ENCODE results near the gene UNC13A.

The UNC13A gene

DNA sequence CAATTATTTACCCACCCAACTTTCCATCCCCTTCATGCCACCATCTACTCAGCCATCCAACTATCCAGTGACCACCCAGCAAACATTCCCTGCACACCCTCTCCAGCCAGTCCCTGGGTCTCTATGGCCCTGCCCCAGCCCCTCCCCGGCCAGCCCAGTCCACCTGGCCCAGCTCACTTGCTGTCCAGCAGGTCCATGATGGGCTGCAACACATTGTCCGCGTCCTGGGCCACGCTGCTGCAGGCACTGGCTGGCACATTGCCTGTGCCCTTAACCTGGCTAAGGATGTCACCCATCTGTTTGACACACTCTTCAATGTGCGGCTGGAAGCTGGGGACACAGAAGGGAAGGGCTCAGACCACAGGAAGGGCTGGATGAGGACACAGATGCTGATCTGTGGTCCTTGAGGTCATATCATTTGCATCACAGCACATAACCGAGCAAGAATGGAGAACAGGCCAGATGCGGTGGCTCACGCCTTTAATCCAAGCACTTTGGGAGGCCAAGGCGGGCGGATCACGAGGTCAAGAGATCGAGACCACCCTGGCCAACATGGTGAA is 61.6 kb downstream of the UNC13A start:
- no peak for DNase-seq (ENCODE audit: low read depth)

DNA sequence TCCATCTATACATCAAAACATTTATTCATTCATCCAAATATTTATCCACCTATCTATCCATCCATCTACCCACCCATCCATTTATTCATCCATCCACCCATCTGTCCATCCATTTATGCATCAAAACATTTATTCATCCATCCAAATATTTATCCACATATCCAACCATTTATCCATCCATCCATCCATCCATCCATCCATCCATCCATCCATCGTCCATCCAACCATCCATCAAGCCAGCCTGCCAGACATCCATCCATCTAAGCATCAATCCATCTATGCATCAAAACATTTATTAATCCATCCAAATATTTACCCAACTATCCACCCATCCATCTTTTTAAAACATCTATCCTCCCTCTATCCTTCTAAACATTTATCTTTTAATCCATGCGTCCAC is 62.2 kb downstream of the UNC13A start:
- DNase-seq (ENCODE audit: low read depth): no peak

DNA sequence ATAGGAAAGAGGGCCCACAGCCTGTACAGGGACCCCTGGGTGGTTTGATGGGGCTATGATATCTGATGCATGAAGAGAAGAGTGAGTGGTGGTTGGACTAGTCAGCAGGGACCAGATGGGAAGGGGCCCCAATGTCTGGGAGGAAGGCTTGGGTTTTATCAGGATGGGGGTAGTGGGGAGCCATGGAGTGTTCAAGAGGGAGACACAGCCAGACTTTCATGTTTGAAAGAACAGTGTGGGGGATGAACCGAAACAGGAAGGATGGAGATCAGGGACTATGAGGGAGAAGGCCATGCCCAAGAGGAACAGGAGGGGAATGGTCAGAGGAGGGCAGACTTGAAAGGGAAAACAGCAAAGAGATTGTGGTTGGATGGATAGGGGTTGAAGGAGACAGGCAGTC is 63.1 kb downstream of the UNC13A start:
- no peak for DNase-seq (ENCODE audit: low read depth)

DNA sequence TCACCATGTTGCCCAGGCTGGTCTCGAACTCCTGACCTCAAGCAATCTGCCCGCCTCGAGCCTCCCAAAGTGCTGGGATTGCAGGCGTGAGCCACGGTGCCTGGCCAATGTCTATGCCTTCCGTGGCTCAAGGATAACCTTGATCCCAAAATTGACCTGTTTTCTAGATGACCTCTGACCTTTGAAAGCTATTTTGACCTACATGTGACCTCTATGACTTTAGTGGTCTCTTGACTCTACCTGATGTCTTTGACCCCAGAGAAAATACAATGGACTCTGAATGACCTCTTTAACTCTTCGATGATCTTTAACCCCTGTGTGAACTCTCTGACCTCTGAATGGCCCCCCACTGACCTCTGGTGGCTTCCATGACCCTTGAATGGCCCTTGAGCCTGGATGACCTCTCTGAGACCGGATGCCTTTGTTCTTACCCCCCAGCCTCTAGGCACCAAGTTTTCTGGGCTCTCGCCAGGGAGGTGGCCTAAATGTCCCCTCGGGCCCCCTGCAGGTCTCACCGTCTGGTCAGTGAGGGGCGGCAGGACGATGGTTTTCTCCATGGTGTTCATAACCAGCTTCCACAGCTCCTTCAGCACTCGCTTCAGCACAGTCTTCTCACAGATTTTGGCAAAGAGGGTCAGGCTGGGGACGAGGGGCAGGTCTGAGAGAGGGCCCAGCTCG is 63.7 kb downstream of the UNC13A start:
- no peak for DNase-seq (ENCODE audit: low read depth)

DNA sequence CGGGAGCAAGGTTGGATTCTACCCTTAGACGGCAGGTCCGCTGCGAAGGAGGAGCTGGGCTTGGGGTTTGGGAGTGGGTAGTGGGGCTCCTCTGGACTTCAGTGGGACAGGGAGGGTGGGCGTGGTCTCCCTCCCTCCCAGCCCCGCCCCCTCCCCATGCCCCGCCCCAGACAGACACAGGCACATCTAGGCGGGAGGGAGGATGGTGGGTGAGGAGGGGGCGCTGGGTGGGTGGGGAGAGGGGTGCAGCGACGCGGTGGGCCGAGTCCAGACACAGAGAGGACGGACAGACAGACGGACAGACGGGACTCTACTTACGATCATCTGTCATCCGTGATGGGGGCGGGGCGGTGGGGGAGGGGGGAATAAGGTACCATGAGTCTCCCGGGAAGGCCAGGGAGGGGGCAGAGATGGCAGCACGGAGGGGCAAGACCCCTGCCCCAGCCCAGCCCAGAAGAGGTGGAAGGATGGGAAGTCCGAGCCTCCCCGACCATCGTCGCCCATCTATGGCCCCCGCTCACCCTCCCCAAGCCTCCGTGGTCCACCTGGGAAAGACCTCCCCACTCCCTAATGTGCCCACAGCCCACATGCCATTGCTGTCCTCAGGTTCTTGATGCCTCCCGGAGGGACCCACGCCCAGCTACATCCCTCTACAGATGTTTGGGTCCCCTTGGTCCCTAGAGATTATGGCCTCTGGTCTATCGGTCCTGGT is 64.8 kb downstream of the UNC13A start:
- no peak for DNase-seq (ENCODE audit: low read depth)

DNA sequence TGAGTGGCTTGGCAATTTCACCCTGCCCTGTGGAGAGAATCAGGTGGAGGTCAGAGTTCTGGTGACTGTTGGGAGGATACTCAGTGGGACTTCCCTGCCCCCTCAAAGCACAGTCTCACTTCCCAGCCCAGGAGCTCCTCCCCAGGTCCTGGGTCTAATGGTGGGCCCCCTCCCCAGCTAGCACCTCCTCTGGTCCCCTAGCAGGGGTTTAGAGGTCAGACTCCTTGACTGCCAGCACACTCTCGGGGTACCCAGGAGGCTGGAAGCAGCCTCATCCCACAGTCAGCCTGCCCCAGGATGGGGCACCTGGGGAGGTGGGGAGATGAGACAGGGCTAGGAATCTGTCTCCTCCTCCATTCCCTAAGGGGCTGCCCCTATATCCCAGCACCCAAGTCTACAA is 67.5 kb downstream of the UNC13A start:
- DNase-seq (ENCODE audit: low read depth): no peak

DNA sequence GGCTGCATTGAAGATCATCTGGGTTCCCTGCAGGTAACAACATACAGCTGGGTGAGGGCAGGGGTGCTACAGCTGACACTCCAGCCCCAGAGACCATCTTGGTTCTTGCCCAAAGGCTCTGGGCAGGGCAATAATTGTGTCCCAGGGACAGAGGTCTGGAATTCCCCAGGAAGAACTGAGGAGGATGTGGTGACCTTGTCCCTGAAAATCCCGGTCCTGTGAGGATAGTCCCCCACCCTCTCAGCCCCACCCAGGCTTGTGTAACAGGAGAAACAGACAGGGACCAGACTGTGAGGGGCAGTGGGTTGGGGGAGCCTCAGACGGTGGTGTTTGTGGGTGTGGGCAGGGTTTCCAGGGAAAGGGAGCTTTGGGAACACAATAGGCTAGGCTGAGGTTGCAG is 69.2 kb downstream of the UNC13A start:
- DNase-seq (ENCODE audit: low read depth): no peak

DNA sequence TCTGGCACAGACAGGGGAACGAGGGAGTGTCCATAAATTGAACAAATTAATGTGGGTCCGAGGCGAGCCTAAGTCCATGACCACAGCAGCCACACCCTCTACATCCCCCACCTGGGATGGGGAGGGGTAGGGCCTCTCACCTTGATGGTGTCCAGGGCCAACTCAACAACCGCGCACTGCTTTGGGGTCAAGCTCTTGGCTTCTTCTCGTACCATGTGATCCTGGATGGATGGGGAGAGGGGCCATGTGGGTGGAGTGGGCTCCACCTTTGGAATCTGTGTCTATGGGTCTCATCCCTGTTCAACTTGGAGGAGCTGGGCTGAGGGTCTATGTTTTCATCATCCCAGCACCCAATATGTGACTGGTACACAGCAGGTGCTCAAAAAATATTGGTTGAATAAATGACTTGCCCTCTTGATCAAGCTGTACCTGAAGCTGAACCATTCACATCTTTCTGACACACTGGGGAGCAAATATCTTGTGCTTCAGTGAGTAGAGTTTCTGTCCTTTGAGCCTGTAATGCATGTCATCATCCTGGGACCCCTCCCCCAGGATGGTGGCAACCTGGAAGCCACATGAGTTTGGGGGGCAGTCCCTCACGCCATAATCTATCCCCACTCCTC is 69.8 kb downstream of the UNC13A start:
- no peak for DNase-seq (ENCODE audit: low read depth)

DNA sequence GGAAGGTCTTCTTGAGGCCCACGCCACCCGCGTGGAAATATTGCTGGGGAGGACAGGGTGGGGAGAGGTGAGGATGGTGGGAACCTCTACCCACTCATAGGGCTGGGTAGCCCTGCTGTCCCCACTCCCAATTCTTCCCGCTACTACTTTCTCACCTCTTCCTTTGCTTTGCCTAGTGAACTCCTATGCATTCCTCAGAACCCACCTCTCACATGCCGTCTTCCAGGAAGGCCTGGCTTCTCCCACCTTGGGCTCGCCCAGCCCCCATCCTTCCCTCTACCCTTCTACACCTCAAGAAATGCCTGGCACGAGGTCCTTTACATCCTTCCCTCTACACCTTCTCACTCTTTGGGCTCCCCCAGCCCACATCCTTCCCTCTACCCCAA is 70.4 kb downstream of the UNC13A start:
- DNase-seq (ENCODE audit: low read depth): no peak

DNA sequence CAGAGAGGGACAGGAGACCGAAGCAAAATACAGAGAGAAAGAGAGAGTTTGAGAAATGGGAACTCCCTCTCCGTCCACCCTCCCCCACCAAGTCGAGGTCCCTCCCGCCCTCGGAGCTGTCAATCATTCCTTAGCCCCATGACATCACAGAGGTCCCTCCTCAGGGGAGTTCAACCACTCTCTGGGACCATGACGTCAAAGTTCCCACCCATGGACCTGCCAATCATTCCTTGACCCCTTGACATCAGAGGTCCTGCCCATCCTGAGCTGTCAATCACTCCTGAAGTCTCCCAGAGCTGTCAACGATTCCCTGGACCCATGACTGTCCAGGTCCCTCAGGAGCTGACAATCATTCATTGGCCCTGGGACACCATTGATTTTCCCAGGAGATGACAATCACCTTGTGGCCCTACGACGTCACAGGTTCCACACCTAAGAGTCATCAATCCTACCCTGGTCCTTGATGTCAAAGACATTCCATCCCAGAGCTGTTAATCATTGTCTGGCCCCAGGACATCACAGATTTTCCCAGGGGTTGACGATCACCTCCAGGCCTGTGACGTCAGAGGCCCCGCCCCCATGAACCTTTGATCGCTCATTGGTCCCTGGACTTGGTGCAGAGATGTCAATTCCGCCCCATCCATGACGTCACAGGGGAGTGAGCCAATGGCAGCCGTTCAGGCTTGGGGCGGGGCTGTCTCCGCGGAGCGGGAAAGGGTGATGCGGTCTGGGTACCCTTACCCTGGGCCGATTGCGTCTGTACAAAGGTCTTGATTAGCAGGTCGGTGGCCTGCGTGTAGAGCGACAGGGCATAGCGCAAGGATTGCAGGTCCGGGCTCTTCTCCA is 71.0 kb downstream of the UNC13A start:
- DNase-seq (ENCODE audit: low read depth): no peak

DNA sequence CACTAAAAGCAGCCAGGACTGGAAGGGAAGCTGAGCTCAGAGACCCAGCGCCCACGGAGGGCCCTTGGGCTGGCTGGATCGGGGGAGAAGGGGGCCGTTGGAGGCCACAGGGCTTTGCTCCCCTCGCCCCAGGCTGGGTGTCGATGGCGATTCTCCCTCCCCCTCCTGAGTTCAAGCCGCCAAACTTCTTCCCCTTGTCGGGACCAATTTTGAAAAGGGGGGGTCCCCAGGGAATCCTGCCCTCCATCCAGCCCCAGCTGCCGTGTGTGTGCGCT is 71.5 kb downstream of the UNC13A start:
- DNase-seq (ENCODE audit: low read depth): no peak

DNA sequence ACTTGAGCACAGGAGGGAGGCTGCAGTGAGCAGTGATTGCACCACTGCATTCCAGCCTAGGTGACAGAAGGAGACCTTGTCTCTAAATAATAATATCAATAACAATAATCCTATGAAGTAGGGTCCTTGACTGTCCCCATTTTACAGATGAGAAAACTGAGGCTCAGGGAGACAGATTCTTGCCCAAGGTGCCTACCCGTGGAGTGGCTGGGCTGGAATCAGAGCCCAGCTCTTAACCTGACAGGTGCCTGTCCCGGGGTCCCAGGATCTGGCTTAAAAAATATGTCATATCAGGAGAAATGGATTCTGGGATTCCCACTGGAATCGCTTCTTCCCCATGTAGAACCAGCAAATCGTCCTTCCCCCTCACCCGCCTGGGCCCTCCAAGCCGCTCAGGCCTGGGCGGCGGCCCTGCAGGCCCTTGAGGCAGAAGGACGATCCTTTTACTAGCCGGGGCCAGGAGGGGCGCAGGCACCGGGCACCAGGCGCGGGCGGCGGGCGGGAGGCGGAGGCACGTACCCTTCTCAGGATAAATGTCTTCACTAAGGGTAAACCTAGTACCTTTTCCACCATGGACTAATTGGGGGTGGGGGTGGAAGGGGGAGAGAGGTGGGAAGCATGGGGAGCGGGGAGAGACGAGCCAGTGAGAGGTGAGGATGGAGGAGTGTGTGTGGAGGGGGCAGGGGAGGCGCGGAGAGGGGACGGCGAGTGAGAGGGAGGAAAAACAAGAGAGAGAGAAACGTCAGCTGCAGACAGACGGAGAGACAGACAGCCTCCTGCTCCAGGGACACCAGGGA is 72.1 kb downstream of the UNC13A start:
- DNase-seq (ENCODE audit: low read depth): no peak

DNA sequence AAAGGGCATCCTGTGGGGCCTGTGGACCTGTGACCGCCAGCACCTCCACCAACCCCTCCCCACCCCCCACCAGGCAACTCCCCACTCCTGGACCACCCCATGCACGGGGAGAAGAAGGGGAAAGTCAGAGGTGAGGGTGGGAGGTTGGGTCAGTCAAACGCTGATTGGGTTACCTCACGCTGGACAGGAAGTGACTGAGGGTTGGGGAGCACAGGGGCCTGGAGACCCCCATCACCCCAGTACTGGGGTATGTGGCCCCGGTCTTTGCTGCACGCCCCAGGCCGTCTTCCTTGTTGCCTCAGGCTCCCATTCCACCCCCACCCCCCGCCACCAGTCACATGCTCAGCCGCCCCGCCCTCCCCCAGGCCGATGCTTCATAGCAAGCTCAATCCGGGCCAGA is 73.7 kb downstream of the UNC13A start:
- DNase-seq (ENCODE audit: low read depth): no peak

DNA sequence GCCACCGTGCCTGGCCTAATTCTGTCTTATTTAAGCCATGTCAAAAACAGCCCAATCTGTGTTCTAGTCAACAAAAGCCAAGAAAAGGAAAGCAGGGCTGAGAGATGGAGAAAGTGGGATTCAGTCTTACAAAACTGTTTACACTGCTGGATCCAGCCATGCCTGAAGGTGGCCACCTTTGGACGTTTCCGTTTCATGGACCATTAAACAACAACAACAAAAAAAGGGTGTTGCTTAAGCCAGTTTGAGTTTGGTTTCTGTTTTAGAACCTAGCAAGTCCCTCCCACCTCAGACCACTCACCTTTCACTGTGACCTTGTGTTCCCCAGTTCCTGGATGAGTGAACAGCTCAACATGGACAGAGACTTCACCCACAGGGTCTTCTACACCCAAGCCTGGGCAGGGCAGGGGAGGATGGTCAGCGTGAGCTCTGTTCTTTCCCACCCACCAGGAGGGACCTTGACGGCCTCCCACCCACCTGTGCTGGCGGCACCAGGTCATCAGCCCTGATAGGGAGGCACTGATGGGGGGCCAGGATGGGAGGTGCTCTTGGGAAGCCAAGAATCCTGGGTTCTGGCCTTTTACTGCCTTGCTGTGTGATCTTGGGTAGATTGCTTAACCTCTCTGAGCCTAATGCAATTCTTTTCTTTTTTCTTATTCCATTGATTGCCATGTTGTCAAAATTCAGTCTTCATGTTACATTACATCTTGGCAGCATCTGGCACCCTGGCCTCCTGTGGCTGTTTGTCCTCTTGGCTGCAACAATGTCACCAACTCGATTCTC is 76.5 kb downstream of the UNC13A start:
- DNase-seq (ENCODE audit: low read depth): no peak

DNA sequence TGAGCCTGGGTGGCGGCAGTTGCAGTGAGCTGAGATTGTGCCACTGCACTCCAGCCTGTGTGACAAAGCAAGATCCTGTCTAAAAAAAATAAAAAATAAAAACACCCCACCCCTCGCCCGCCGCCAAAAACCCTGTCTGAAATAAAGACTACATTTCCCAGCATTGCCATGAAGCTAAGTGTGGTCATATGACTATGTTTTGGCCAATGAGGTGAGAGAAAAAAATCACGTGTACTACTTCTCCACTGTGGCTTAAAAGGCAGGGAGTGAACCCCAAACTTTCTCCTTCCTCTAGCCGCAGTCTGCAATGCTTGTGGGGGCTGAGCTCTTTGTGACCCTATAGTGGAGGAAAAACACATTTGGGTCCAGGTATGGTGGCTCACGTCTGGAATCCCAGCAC is 77.8 kb downstream of the UNC13A start:
- no peak for DNase-seq (ENCODE audit: low read depth)

DNA sequence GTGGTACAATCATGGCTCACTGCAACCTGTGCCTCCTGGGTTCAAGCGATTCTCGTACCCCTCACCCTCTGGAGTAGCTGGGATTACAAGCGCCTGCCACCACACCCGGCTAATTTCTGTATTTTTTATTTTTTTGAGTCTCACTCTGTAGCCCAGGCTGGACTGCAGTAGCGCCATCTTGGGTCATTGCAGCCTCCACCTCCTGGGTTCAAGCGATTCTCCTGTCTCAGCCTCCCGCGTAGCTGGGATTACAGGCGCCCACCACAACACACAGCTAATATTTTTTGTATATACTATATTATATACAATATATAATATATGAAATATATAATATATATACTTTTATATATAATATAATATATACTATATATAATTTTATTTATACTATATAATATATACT is 80.2 kb downstream of the UNC13A start:
- DNase-seq (ENCODE audit: low read depth): no peak

DNA sequence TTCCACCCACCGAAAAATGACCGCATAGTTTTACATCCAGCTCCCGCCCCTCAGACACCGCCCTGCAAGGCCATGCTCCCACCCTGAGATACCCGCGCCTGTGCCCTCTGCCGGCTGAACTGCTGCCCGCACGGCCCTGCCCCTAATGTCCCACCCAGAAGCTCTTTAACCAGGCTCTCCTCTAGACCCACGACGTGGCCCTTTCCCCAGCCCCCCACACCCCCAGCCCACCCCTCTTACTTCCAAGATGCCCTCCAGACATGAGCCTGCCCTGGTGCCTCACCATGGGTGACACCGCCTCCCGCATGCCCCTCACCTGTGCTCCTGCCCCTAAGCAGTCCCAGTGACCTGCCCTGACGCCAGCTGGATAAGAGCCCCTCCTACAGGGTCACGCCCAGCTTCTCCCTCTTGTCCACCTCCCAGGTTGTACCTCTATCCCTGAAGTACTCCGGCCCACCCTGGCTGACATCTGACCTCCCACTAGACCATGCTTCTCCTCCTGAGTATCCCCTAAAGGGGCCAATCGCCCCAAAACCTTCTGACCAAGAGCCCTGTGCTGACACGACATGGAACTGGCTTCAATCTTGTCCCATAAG is 81.5 kb downstream of the UNC13A start:
- DNase-seq (ENCODE audit: low read depth): no peak

DNA sequence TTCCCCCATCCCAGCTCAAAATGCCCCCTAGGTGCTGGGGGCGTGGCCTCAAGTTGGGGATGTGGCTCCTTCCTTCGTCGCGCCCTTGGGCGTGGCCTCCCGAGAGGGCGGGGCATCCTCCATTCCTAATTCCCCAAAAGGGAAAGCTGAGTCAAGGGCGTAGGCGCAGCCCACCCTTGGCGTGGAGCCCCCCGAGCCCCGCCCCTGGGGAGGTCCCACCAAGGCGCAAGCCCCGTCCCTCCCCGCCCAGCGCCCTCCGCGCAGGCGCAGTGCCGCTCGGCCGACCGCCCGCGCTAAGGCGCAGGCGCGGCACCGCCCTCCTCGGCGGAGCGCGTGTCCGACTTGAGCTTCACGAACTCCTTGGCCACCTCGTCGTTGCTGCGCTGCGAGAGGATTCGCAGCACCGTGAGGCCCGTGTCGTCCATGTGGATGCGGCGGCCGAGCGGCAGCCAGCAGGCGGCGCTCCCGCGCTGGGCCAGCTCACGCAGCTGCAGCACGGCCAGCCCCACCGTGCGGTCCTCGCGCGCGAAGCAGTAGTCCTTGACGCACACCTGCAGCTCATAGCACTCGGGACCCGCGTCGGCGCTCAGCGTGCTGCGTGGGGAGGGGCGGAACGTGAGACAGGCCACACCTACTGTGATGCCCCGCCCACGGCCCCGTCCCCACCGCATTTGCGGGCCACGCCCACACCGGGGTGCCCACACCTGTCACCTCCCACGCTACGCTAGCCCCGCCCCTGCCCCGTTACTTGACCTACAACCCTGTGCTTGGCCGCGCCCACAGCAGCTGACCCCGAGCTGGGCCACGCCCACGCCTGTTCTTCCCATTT is 82.2 kb downstream of the UNC13A start:
- DNase-seq (ENCODE audit: low read depth): peak; percentile 70

DNA sequence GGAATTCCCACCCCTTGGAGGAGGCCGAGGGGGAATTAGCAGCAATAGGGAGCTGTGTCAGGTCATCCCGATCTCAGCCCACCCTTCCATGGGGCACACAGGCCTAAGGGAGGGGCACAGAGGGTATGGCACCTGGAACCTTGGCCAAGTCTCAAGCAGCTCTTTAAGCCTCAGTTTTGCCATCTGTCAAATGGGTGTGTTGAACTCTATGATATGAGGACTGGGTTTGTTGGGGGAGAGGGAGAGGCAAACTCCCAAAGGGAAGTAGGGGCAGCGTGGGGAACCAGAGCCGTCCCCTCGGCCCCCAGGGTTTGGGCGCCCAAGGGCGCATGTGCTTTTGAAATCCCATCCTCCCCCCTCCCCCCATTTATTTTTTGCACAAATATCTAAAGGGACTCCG is 83.0 kb downstream of the UNC13A start:
- DNase-seq (ENCODE audit: low read depth): no peak

Data from activated T-helper 9 cell treated with anti-CD3 and anti-CD28 coated beads, Interleukin-2, amount 50 U/mL, for 16 hours (primary cell).